ENCODE results near the gene BPTF.
"Not testable (repeated sequence)": the region's sequence is repeated elsewhere in the genome, so short reads cannot be mapped to it uniquely, and the experiment has no call there.

BPTF gene

DNA sequence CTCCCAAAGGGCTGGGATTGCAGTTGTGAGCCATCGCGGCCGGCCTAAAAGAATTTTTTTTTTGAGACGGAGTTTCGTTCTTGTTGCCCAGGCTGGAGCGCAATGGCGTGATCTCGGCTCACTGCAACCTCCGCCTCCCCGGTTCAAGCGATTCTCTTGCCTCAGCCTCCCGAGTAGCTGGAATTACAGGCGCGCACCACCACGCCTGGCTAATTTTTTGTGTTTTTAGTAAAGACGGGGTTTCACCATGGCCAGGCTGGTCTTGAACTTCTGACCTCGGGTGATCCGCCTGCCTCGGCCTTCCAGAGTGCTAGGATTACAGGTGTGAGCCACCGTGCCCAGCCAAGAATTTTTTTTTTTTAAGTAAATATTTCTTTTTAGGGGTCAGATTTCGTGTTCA is 193.2 kb downstream of the BPTF start:
- H3K9me3 Mint-ChIP-seq, result not testable (repeated sequence)

GRCh38 chr17:68019336-68019674 is 194.0 kb downstream of the BPTF start:
- Mint-ChIP-seq H3K9me3 (no peaks in the 10 kb centered on the region), H3K27me3 (peaks cover 4% of the 10 kb centered on the region), H3K27ac (peak overlapping the region; percentile 97), H3K36me3 (ENCODE audit: low read depth) (peaks cover 4% of the 10 kb centered on the region), H3K4me3 (peak overlapping the region; percentile 91), H3K4me1 (ENCODE audit: low read depth) (peaks cover 20% of the 10 kb centered on the region)

More for the DNA sequence above, 193.2 kb downstream of the BPTF start:
- not testable (repeated sequence) for H3K36me3 Mint-ChIP-seq (ENCODE audit: low read depth); H3K4me3 Mint-ChIP-seq; H3K27ac Mint-ChIP-seq; H3K27me3 Mint-ChIP-seq
- H3K4me1 Mint-ChIP-seq (ENCODE audit: low read depth), result peaks cover 20% of the 10 kb centered on the region

DNA sequence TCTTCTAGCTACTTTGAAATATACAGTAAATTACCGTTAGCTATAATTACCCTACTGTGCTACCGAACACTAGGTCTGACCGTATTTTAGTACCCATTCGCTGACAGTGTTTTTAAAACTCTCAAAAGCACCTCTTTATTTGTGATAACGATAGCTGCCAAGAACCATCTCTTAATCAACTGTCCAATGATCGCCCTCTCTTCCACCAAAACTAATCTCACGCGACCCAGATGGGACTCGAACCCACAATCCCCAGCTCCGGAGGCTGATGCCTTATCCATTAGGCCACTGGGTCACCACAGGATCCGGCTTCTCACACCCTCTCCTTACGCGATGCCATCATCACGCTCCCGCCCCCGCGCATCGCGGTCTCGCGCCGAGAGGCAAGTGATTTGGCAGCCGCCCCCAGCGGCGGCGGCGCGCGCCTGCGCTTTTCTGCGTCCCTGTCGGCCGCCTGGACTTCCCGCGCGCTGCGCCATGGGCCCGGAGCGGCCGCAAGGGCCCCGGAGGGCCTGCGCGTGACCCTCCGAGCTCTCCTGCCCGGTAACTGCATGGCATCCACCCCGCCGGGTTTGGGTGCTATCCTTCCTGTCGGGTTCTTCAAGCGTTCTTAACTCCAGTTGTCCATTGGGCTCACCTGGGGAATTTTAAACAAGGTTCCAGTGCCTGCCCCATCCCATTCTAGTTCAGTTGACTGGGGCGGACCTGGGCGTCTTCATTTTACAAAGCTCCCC is 194.5 kb downstream of the BPTF start:
- peaks cover 20% of the 10 kb centered on the region for H3K4me1 Mint-ChIP-seq (ENCODE audit: low read depth)

DNA sequence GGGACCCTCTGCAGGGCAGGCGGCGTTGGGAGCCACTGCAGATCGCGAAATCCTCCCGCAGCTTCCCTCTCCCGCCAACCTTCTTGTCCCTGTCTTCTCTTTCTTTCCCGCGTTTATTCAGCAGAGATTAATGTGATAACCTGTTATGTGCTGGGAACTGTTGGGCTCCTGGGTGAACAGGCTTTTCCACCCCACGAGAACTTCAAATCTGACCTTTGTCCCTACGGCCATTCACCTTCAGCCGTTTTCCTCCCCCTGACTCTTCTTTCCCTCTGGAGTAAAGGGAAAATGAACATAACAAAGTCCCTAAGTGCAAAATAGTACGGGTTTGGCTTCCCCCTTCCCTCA is 195.1 kb downstream of the BPTF start:
- Mint-ChIP-seq H3K27me3 (peaks cover 4% of the 10 kb centered on the region), H3K4me3 (peak overlapping the region; percentile 91), H3K36me3 (ENCODE audit: low read depth) (peaks cover 4% of the 10 kb centered on the region), H3K27ac (peak overlapping the region; percentile 97), H3K4me1 (ENCODE audit: low read depth) (peaks cover 20% of the 10 kb centered on the region), H3K9me3 (no peaks in the 10 kb centered on the region)

More for the DNA sequence above, 194.5 kb downstream of the BPTF start:
- Mint-ChIP-seq H3K27me3 (peaks cover 4% of the 10 kb centered on the region), H3K9me3 (no peaks in the 10 kb centered on the region), H3K4me3 (peak overlapping the region; percentile 91), H3K36me3 (ENCODE audit: low read depth) (peaks cover 4% of the 10 kb centered on the region), H3K27ac (peak overlapping the region; percentile 97)

- peak overlapping the region; percentile 97 for H3K27ac Mint-ChIP-seq
- H3K4me1 Mint-ChIP-seq (ENCODE audit: low read depth), result peaks cover 20% of the 10 kb centered on the region
- not testable (repeated sequence) for H3K36me3 Mint-ChIP-seq (ENCODE audit: low read depth); H3K27me3 Mint-ChIP-seq; H3K9me3 Mint-ChIP-seq
- H3K4me3 Mint-ChIP-seq, result peak overlapping the region; percentile 91
Observed at GRCh38 chr17:68020791-68021190, 195.5 kb downstream of the BPTF start.

DNA sequence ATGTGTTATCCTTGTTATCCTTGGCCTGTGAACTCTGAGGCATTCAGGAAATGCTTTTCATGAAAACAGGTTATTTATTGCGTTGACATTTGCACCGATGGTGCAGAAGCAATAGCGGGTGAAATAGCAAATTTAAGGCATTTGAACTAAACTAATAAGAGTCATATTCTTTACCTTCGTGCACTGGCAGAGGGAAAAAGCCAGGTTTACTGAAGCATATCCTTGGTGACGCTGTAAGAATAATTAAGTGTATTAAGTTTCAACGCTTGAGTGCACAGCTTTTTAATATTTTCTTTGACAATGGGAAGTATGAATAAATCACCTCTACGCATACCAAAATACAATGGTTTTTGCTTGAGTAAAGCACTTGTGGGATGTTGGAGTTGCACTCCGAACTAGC is 196.7 kb downstream of the BPTF start:
- Mint-ChIP-seq H3K27ac (no peak overlapping the region), H3K27me3 (peaks cover 4% of the 10 kb centered on the region), H3K36me3 (ENCODE audit: low read depth) (peaks cover 4% of the 10 kb centered on the region), H3K9me3 (no peaks in the 10 kb centered on the region), H3K4me1 (ENCODE audit: low read depth) (peaks cover 20% of the 10 kb centered on the region), H3K4me3 (no peak overlapping the region)

GRCh38 chr17:68022547-68022946 is 197.2 kb downstream of the BPTF start:
- H3K9me3 Mint-ChIP-seq; H3K27me3 Mint-ChIP-seq; H3K4me3 Mint-ChIP-seq; H3K36me3 Mint-ChIP-seq (ENCODE audit: low read depth); H3K27ac Mint-ChIP-seq: not testable (repeated sequence)
- peaks cover 20% of the 10 kb centered on the region for H3K4me1 Mint-ChIP-seq (ENCODE audit: low read depth)

GRCh38 chr17:68029512-68030215 is 204.4 kb downstream of the BPTF start:
- no peak overlapping the region for H3K27ac Mint-ChIP-seq
- H3K36me3 Mint-ChIP-seq (ENCODE audit: low read depth), result no peaks in the 10 kb centered on the region
- H3K4me1 Mint-ChIP-seq (ENCODE audit: low read depth), result peaks cover 3% of the 10 kb centered on the region
- H3K9me3 Mint-ChIP-seq, result no peaks in the 10 kb centered on the region
- H3K27me3 Mint-ChIP-seq, result no peaks in the 10 kb centered on the region
- no peak overlapping the region for H3K4me3 Mint-ChIP-seq

Measured in stimulated activated naive CD8-positive, alpha-beta T cell treated with anti-CD3 and anti-CD28 coated beads, Interleukin-15, Interleukin-2, amounts not matched to agents 100 ng/mL and 50 ng/mL, for 24 hours (primary cell).